IMR-90 (cell line): ENCODE results near the gene PLCB2. TPM values are rescaled to one million over a fixed set of nuclear protein-coding genes. Genes with fewer than 3 reads are reported as not detected.

ENCODE experiments used
- ATAC-seq: fragments of 200-7000 bp; cut with Tn5 transposase; 2 replicates; pipeline ENCODE4 v1.9.1; 2020; ENCODE audit warnings: low read depth, mild to moderate bottlenecking, moderate library complexity
- BruUV-seq: library from RNA; stranded (reverse); fragments of 400-500 nt; replicated peaks from 2 replicates; lab custom pipeline; 2021; lab: Mats Ljungman, UMichigan
- CTCF ChIA-PET: fragments of 300-600 bp; formaldehyde crosslinking; extraction: SDS; loops from one replicate; lab custom pipeline; 2021; ENCODE audit warnings: antibody characterized with exemption; lab: Yijun Ruan, JAX
- POLR2A ChIA-PET: fragments of 300-600 bp; sonication (Branson Sonifier 250); formaldehyde crosslinking; loops from one replicate; lab custom pipeline; 2022; ENCODE audit warnings: antibody characterized with exemption; ENCODE audit not compliant: unreplicated experiment; lab: Charles Lee
- DNase-seq: peaks from one replicate; pipeline ENCODE4 v3.0.0; 2013
- H2AFZ ChIP-seq: replicated peaks from 2 replicates; pipeline ENCODE3; 2013; ENCODE audit warnings: low read length, mild to moderate bottlenecking; ENCODE audit not compliant: poor library complexity
- H2AK5ac ChIP-seq: 2 replicates; pipeline ENCODE4 v1.6.1; 2013; ENCODE audit warnings: low read depth, low read length, inconsistent platforms
- H2AK9ac ChIP-seq: replicated peaks from 2 replicates; pipeline ENCODE3; 2013; ENCODE audit warnings: mild to moderate bottlenecking, low read depth, low read length, moderate library complexity; ENCODE audit not compliant: poor library complexity
- H2BK120ac ChIP-seq: 2 replicates; pipeline ENCODE4 v1.6.1; 2013; ENCODE audit warnings: low read depth, low read length, inconsistent platforms
- H2BK15ac ChIP-seq: 3 replicates; pipeline ENCODE4 v1.6.1; 2013; ENCODE audit warnings: low read depth, low read length, inconsistent platforms
- H2BK20ac ChIP-seq: 2 replicates; pipeline ENCODE4 v1.6.1; 2013; ENCODE audit warnings: low read depth, mild to moderate bottlenecking, inconsistent platforms, low read length, moderate library complexity
- H2BK5ac ChIP-seq: 2 replicates; pipeline ENCODE4 v1.6.1; 2013; ENCODE audit warnings: mild to moderate bottlenecking, low read depth, low read length, inconsistent platforms; ENCODE audit not compliant: poor library complexity, severe bottlenecking
- H3K14ac ChIP-seq: replicated peaks from 2 replicates; pipeline ENCODE4 v1.6.1; 2013; ENCODE audit warnings: low read depth, low read length, inconsistent platforms
- H3K18ac ChIP-seq: 2 replicates; pipeline ENCODE4 v1.6.1; 2013; ENCODE audit warnings: low read depth, low read length, control low read depth
- H3K23ac ChIP-seq: 2 replicates; pipeline ENCODE4 v1.6.1; 2013; ENCODE audit warnings: low read depth, low read length, inconsistent platforms
- H3K27ac ChIP-seq: 2 replicates; pipeline ENCODE4 v1.5.1; 2013; ENCODE audit warnings: mild to moderate bottlenecking, control low read depth, low read length; ENCODE audit not compliant: insufficient read depth
- H3K27me3 ChIP-seq: 2 replicates; pipeline ENCODE4 v1.6.1; 2013; ENCODE audit warnings: low read length; ENCODE audit not compliant: control insufficient read depth, insufficient read depth
- H3K36me3 ChIP-seq: 2 replicates; pipeline ENCODE4 v1.6.1; 2013; ENCODE audit warnings: low read length, mixed read lengths; ENCODE audit not compliant: control insufficient read depth, insufficient read depth
- H3K4ac ChIP-seq: 2 replicates; pipeline ENCODE4 v1.6.1; 2013; ENCODE audit warnings: low read depth, low read length, inconsistent platforms
- H3K4me1 ChIP-seq: 2 replicates; pipeline ENCODE4 v1.6.1; 2013; ENCODE audit warnings: low read length, mixed read lengths; ENCODE audit not compliant: control insufficient read depth, insufficient read depth
- H3K4me2 ChIP-seq: 2 replicates; pipeline ENCODE4 v1.6.1; 2013; ENCODE audit warnings: low read depth, mild to moderate bottlenecking, control low read depth, low read length, moderate library complexity
- H3K4me3 ChIP-seq: 2 replicates; pipeline ENCODE4 v1.5.1; 2013; ENCODE audit warnings: low read depth, mild to moderate bottlenecking, control low read depth, low read length, moderate library complexity; ENCODE audit not compliant: insufficient read depth
- H3K56ac ChIP-seq: 2 replicates; pipeline ENCODE4 v1.6.1; 2013; ENCODE audit warnings: low read length, inconsistent platforms; ENCODE audit not compliant: insufficient read depth; ENCODE audit errors: extremely low read depth
- H3K79me1 ChIP-seq, 2 experiments: 2 replicates each; pipeline ENCODE4 v1.6.1; 2013; ENCODE audit warnings: low read length in 2 of 2, inconsistent platforms in 1 of 2, low read depth in 1 of 2
- H3K9ac ChIP-seq: 2 replicates; pipeline ENCODE4 v1.6.1; 2013; ENCODE audit warnings: low read depth, low read length, control low read depth
- H3K9me1 ChIP-seq: 2 replicates; pipeline ENCODE4 v1.6.1; 2013; ENCODE audit warnings: low read length, inconsistent platforms; ENCODE audit not compliant: insufficient read depth
- H3K9me3 ChIP-seq: 2 replicates; pipeline ENCODE4 v1.6.1; 2013; ENCODE audit warnings: low read length; ENCODE audit not compliant: control insufficient read depth, insufficient read depth
- H4K20me1 ChIP-seq: 2 replicates; pipeline ENCODE4 v1.6.1; 2013; ENCODE audit warnings: low read length, inconsistent platforms; ENCODE audit not compliant: insufficient read depth
- H4K5ac ChIP-seq: 2 replicates; pipeline ENCODE4 v1.6.1; 2013; ENCODE audit warnings: mild to moderate bottlenecking, low read depth, low read length, control low read depth
- H4K8ac ChIP-seq, 2 experiments: 2 replicates each; pipeline ENCODE4 v1.6.1; 2013; ENCODE audit warnings: low read depth in 2 of 2, low read length in 2 of 2, control low read depth in 1 of 2, inconsistent platforms in 1 of 2
- H4K91ac ChIP-seq: 2 replicates; pipeline ENCODE4 v1.6.1; 2013; ENCODE audit warnings: low read depth, low read length, inconsistent platforms; ENCODE audit not compliant: insufficient read depth
- CEBPB ChIP-seq: IDR thresholded peaks from 2 replicates; pipeline ENCODE4 v1.6.1; 2012; ENCODE audit warnings: low read depth, low read length, improper control_type of control experiment
- FOS ChIP-seq: fragments of 150-350 bp; IDR thresholded peaks from 2 replicates; pipeline ENCODE4 v1.6.1; 2016; ENCODE audit warnings: low read depth, low read length
- POLR2A ChIP-seq: IDR thresholded peaks from 2 replicates; pipeline ENCODE4 v1.6.1; 2012; ENCODE audit warnings: mild to moderate bottlenecking, low read depth, low read length
- WGBS, 2 experiments: methylation state at CpG; one replicate each; pipeline versions ENCODE4 v1.1.5 to v1.1.7; 2013; ENCODE audit warnings: missing lambda C conversion rate in 2 of 2; ENCODE audit not compliant: insufficient read length in 1 of 2; ENCODE audit errors: extremely low coverage in 2 of 2; 5-methylcytosine and 5-hydroxymethylcytosine counted together
- dilution Hi-C: fragments of 300-500 bp; cut with HindIII; formaldehyde crosslinking; loops from one replicate; pipeline ENCODE4 v1.14.3; 2018; ENCODE audit warnings: low sequenced_read_pairs; ENCODE audit not compliant: unreplicated experiment
- in situ Hi-C: fragments of 300-500 bp; cut with MboI; formaldehyde crosslinking; loops from 3 replicates; pipeline ENCODE4 v1.14.3; 2019; ENCODE audit warnings: low sequenced_read_pairs, inconsistent platforms, mixed read lengths
- intact Hi-C: fragments of 100-400 bp; cut with micrococcal nuclease; formaldehyde crosslinking; loops from 2 replicates; pipeline ENCODE4 v1.10.0; 2022
- polyA plus RNA-seq, 3 experiments: library from polyadenylated mRNA; depleted of rRNA; stranded (reverse); fragments of >200 nt; gene quantifications; 2 replicates each; pipeline ENCODE4 v1.2.3, GENCODE V29; 2012; ENCODE audit warnings: low replicate concordance in 1 of 3
- total RNA-seq: library from RNA; depleted of rRNA; stranded (reverse); fragments of >200 nt; gene quantifications from 2 replicates; pipeline ENCODE4 v1.2.3, GENCODE V29; 2012
- TF ChIP-seq, protein P1 (sequence below): fragments of 150-350 bp; IDR thresholded peaks from 2 replicates; pipeline ENCODE4 v1.6.1; 2016; ENCODE audit warnings: low read depth, mild to moderate bottlenecking, low read length, moderate library complexity, borderline replicate concordance
- TF ChIP-seq, protein P2 (sequence below): fragments of 150-350 bp; IDR thresholded peaks from 2 replicates; pipeline ENCODE4 v1.6.1; 2017; ENCODE audit warnings: mild to moderate bottlenecking, antibody characterized with exemption, low read length, low read depth
- TF ChIP-seq, protein P3 (sequence below): conservative IDR thresholded peaks from 2 replicates; pipeline ENCODE4 v1.5.1; 2012; ENCODE audit warnings: mild to moderate bottlenecking, low read depth, low read length, improper control_type of control experiment

Gene PLCB2
- total and polyA plus RNA-seq, 2 of the 4 experiments (the other 2 are of a cell fraction): 0.18 to 1.4 TPM

DNA sequence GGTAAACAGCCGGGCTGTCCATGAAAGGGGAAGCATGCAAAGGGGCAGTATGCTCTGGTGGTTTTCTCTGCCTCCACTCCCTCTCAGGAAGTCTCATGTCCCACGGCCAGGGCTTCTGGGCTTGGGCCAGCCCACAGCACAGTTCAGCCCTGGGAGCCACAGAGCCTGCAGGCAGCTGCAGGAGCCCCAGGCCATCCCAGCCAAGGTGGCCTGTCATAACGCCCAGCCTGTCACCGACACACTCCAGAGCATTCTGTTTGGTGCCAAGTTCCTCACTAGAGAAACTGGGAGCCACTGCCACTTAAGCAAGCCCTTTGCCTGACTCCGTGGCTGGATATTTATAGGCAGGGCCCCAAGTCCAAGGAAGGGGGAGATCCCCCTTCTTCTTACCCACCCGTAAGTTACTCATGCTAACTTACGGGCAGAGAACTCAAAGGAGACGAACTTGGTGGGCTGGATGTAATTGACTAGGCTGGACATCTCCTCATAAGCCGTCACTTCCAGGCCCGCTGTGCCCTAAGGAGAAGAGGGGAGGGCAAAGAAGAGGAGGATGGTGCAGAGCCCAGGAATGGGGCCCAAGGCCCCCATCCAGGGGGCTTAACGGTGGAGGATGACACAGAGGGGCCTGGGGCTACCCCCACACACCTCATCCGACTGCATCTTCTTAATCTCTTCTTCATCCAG is 11.7 kb downstream of the PLCB2 start:
- no peak overlapping the region for H3K23ac ChIP-seq
- no peak overlapping the region for H2AK5ac ChIP-seq
- no peak overlapping the region for H2BK15ac ChIP-seq
- no peak overlapping the region for H3K56ac ChIP-seq
- H3K4me3 ChIP-seq: no peak overlapping the region
- H3K27ac ChIP-seq: no peak overlapping the region
- H3K36me3 ChIP-seq: no peaks in the 10 kb centered on the region
- H3K4ac ChIP-seq: no peak overlapping the region
- ChIA-PET CTCF (no interaction called here), POLR2A (no interaction called here)
- H2BK20ac ChIP-seq: no peak overlapping the region
- no peak overlapping the region for H4K8ac ChIP-seq
- H2BK5ac ChIP-seq: no peak overlapping the region
- no peak overlapping the region for H3K14ac ChIP-seq
- H3K79me1 ChIP-seq: no peaks in the 10 kb centered on the region
- intact Hi-C loops (no loop called here), dilution Hi-C loops (no loop called here), in situ Hi-C loops (no loop called here)
- H2AFZ ChIP-seq: no peak overlapping the region
- no peaks in the 10 kb centered on the region for H3K4me1 ChIP-seq
- no peak overlapping the region for H4K5ac ChIP-seq
- no peak overlapping the region for H4K91ac ChIP-seq
- no peak overlapping the region for H3K9ac ChIP-seq
- no peak overlapping the region for H3K4me2 ChIP-seq
- no TSS peak for BruUV-seq
- TF ChIP-seq, protein P1, sequence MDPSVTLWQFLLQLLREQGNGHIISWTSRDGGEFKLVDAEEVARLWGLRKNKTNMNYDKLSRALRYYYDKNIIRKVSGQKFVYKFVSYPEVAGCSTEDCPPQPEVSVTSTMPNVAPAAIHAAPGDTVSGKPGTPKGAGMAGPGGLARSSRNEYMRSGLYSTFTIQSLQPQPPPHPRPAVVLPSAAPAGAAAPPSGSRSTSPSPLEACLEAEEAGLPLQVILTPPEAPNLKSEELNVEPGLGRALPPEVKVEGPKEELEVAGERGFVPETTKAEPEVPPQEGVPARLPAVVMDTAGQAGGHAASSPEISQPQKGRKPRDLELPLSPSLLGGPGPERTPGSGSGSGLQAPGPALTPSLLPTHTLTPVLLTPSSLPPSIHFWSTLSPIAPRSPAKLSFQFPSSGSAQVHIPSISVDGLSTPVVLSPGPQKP: no peak
- TF ChIP-seq FOS: no peak
- no peak for TF ChIP-seq CEBPB
- no peak for TF ChIP-seq POLR2A
- TF ChIP-seq, protein P2, sequence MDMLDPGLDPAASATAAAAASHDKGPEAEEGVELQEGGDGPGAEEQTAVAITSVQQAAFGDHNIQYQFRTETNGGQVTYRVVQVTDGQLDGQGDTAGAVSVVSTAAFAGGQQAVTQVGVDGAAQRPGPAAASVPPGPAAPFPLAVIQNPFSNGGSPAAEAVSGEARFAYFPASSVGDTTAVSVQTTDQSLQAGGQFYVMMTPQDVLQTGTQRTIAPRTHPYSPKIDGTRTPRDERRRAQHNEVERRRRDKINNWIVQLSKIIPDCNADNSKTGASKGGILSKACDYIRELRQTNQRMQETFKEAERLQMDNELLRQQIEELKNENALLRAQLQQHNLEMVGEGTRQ: no peak
- TF ChIP-seq, protein P3, sequence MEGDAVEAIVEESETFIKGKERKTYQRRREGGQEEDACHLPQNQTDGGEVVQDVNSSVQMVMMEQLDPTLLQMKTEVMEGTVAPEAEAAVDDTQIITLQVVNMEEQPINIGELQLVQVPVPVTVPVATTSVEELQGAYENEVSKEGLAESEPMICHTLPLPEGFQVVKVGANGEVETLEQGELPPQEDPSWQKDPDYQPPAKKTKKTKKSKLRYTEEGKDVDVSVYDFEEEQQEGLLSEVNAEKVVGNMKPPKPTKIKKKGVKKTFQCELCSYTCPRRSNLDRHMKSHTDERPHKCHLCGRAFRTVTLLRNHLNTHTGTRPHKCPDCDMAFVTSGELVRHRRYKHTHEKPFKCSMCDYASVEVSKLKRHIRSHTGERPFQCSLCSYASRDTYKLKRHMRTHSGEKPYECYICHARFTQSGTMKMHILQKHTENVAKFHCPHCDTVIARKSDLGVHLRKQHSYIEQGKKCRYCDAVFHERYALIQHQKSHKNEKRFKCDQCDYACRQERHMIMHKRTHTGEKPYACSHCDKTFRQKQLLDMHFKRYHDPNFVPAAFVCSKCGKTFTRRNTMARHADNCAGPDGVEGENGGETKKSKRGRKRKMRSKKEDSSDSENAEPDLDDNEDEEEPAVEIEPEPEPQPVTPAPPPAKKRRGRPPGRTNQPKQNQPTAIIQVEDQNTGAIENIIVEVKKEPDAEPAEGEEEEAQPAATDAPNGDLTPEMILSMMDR: no peak
- ATAC-seq (no peak), DNase-seq (no peak)
- H3K9me3 ChIP-seq: peaks cover 8% of the 10 kb centered on the region
- H3K18ac ChIP-seq: no peak overlapping the region
- H3K9me1 ChIP-seq: no peaks in the 10 kb centered on the region
- WGBS, 2 experiments: 0% methylated on average over 1 of the region's 12 CpGs; no CpG with 5 or more reads in 1 of the 2 experiments
- no peak overlapping the region for H2BK120ac ChIP-seq
- peaks cover 81% of the 10 kb centered on the region for H3K27me3 ChIP-seq
- H2AK9ac ChIP-seq: no peak overlapping the region
- no peaks in the 10 kb centered on the region for H4K20me1 ChIP-seq
